Thyroid gland (tissue), 4 donors: ENCODE measurements around the gene DNAH9.

Source experiments
- CTCF ChIP-seq, 6 experiments: fragments of 200-600 bp in 3 of 6; fragments of 450-650 bp in 3 of 6; sonication (generic) in 3 of 6; IDR thresholded peaks; one replicate each; pipeline ENCODE4 v1.5.1; 2016 to 2019; ENCODE audit warnings: antibody characterized with exemption in 6 of 6, mild to moderate bottlenecking in 2 of 6, inconsistent platforms in 1 of 6, moderate library complexity in 1 of 6
- POLR2A ChIP-seq, 2 donors: fragments of 450-650 bp; IDR thresholded peaks; one replicate each; pipeline ENCODE4 v1.6.1; 2017; ENCODE audit warnings: antibody characterized with exemption in 2 of 2, mild to moderate bottlenecking in 2 of 2, moderate library complexity in 1 of 2

- TF ChIP-seq CTCF (IDR thresholded peaks at IDR 0.05) (no peak), POLR2A (IDR thresholded peaks at IDR 0.05) (no peak)
Measured at GRCh38 chr17:11969565-11969964, 371.3 kb downstream of the DNAH9 start.
